Mucosa of descending colon (tissue), 3 donors: ENCODE results near the gene ABHD5. TPM values are rescaled to one million over a fixed set of nuclear protein-coding genes. Genes with fewer than 3 reads are reported as not detected.
"Not testable (repeated sequence)": the region's sequence is repeated elsewhere in the genome, so short reads cannot be mapped to it uniquely, and the experiment has no call there.

Experiments used
- ATAC-seq: fragments of 200-7000 bp; cut with Tn5 transposase; one replicate; pipeline ENCODE4 v1.9.1; 2020; ENCODE audit warnings: mild to moderate bottlenecking, moderate library complexity
- DNase-seq, 3 donors: peaks; one replicate each; pipeline ENCODE4 v3.0.0-alpha.2; 2020
- H3K36me3 ChIP-seq: fragments of 200-600 bp; one replicate; pipeline ENCODE4 v1.8.0; 2021; ENCODE audit warnings: low read depth, mild to moderate bottlenecking
- H3K4me1 ChIP-seq: fragments of 200-600 bp; one replicate; pipeline ENCODE4 v1.8.0; 2021; ENCODE audit warnings: low read depth, mild to moderate bottlenecking
- H3K4me3 ChIP-seq: fragments of 200-600 bp; one replicate; pipeline ENCODE4 v1.8.0; 2021; ENCODE audit warnings: mild to moderate bottlenecking
- H3K9me3 ChIP-seq: fragments of 200-600 bp; one replicate; pipeline ENCODE4 v1.8.0; 2021; ENCODE audit warnings: mild to moderate bottlenecking
- CTCF ChIP-seq: fragments of 200-600 bp; IDR thresholded peaks from one replicate; pipeline ENCODE4 v1.8.0; 2022; ENCODE audit warnings: antibody characterized with exemption, mild to moderate bottlenecking
- intact Hi-C, 2 donors: fragments of 100-400 bp; cut with DNase I in 1 of 2; cut with micrococcal nuclease in 1 of 2; formaldehyde crosslinking; loops; one replicate each; pipeline versions ENCODE4 v1.11.0 to v1.11.1; 2022; cut with DNase I, micrococcal nuclease
- total RNA-seq, 3 donors: library from RNA; stranded (reverse); fragmentation: NEBNext Ultra II Directional in 2 of 3; extraction: Animal tissue kit (Norgen Biotek cat#: 25700) in 2 of 3; gene quantifications; one replicate each; pipeline versions ENCODE4 v1.2.1 to v1.2.4, GENCODE V29; 2021 to 2023
- donor health status: DM: no; HTN: no; CAD: no; lungs with moderate emphysema.
- donor health status: DM: no; HTN: no; CAD: no.
- donor health status: DM: no; HTN: yes; CAD: no.

ABHD5 gene
- total RNA-seq, 3 donors from 2014 or later, result 27.8 to 44.4 (median 31.7) TPM

- Histone ChIP-seq H3K4me1 (peaks cover 11% of the 10 kb centered on the region), H3K36me3 (no peaks in the 10 kb centered on the region), H3K9me3 (no peaks in the 10 kb centered on the region), H3K4me3 (no peak overlapping the region)
- intact Hi-C loops, result no loop called here
- DNase-seq (no peak), ATAC-seq (no peak)
- no peak for TF ChIP-seq CTCF
Measured at GRCh38 chr3:43648957-43649356, 41.8 kb upstream of the ABHD5 start.

GRCh38 chr3:43649365-43649968, 41.3 kb upstream of the ABHD5 start:
- DNase-seq (peak in 2 of 3 donors; percentile 40 to 44), ATAC-seq (peak; percentile 64)
- Histone ChIP-seq H3K9me3 (no peaks in the 10 kb centered on the region), H3K4me3 (no peak overlapping the region), H3K4me1 (peaks cover 11% of the 10 kb centered on the region), H3K36me3 (no peaks in the 10 kb centered on the region)
- intact Hi-C loops, result no loop called here
- TF ChIP-seq CTCF, result no peak

- peaks cover 11% of the 10 kb centered on the region for H3K4me1 ChIP-seq
- H3K36me3 ChIP-seq, result no peaks in the 10 kb centered on the region
- no peak for ATAC-seq
- no peaks in the 10 kb centered on the region for H3K9me3 ChIP-seq
- TF ChIP-seq CTCF, result no peak
- intact Hi-C loops, result no loop called here
- no peak for DNase-seq
- no peak overlapping the region for H3K4me3 ChIP-seq
Measured at GRCh38 chr3:43650345-43650744, 40.4 kb upstream of the ABHD5 start.

GRCh38 chr3:43656390-43656789, 34.3 kb upstream of the ABHD5 start:
- H3K4me3 ChIP-seq, intact Hi-C loops, H3K36me3 ChIP-seq, H3K9me3 ChIP-seq, ATAC-seq, DNase-seq, H3K4me1 ChIP-seq: not testable (repeated sequence)

- H3K36me3 ChIP-seq, result no peaks in the 10 kb centered on the region
- TF ChIP-seq CTCF, result no peak
- no peaks in the 10 kb centered on the region for H3K4me1 ChIP-seq
- DNase-seq (peak; percentile 53 to 60 (median 53)), ATAC-seq (no peak)
- H3K9me3 ChIP-seq, result no peaks in the 10 kb centered on the region
- no peak overlapping the region for H3K4me3 ChIP-seq
- intact Hi-C loops, result no loop called here
Measured at GRCh38 chr3:43659250-43659880, 31.4 kb upstream of the ABHD5 start.

- intact Hi-C loops, DNase-seq, H3K4me1 ChIP-seq, H3K9me3 ChIP-seq, ATAC-seq, H3K36me3 ChIP-seq, H3K4me3 ChIP-seq: not testable (repeated sequence)
Measured at GRCh38 chr3:43661376-43661775, 29.4 kb upstream of the ABHD5 start.

- H3K9me3 ChIP-seq, ATAC-seq, DNase-seq, H3K4me1 ChIP-seq, H3K4me3 ChIP-seq, H3K36me3 ChIP-seq, intact Hi-C loops: not testable (repeated sequence)
Measured at GRCh38 chr3:43665011-43665410, 25.7 kb upstream of the ABHD5 start.
